HCT116 (cell line): ENCODE measurements around the gene SEC22A. TPM values are rescaled to one million over a fixed set of nuclear protein-coding genes. Genes with fewer than 3 reads are reported as not detected.

ENCODE experiments used
- ATAC-seq: fragments of 200-7000 bp; cut with Tn5 transposase; 2 replicates; pipeline ENCODE4 v1.9.1; 2020; ENCODE audit warnings: mild to moderate bottlenecking, moderate library complexity
- BruUV-seq: library from RNA; stranded (reverse); fragments of 400-500 nt; replicated peaks from 2 replicates; lab custom pipeline; 2021; lab: Mats Ljungman, UMichigan
- CTCF ChIA-PET: fragments of 300-600 bp; sonication (Branson Sonifier 250); formaldehyde crosslinking; loops from one replicate; lab custom pipeline; 2021; ENCODE audit warnings: antibody characterized with exemption; lab: Charles Lee
- POLR2A ChIA-PET: fragments of 300-600, 350-600 bp; sonication (Branson Sonifier 250); formaldehyde crosslinking; loops from one replicate; lab custom pipeline; 2021; ENCODE audit warnings: antibody characterized with exemption; lab: Charles Lee
- RAD21 ChIA-PET, 2 experiments: fragments of 300-600 bp; sonication (Branson Sonifier 250); formaldehyde crosslinking; loops; one replicate each; lab custom pipeline; 2023; ENCODE audit warnings: low total read pairs in 2 of 2; ENCODE audit not compliant: uncharacterized antibody in 2 of 2, unreplicated experiment in 2 of 2, low non-redundant PET in 1 of 2; lab: Charles Lee
- DNase-seq: peaks from one replicate; pipeline ENCODE4 v3.0.0-alpha.2; 2010; ENCODE audit warnings: low read depth, low spot score
- H2AFZ ChIP-seq: fragments of 200-600 bp; shearing (Covaris generic), sonication (generic); 2 replicates; pipeline ENCODE4 v1.6.1; 2017; ENCODE audit warnings: low read depth, mixed run types, mixed read lengths, antibody characterized with exemption, low read length; ENCODE audit not compliant: poor library complexity, severe bottlenecking
- H3K27ac ChIP-seq: 2 replicates; pipeline ENCODE4 v1.5.1; 2012; ENCODE audit warnings: low read depth, low read length
- H3K27me3 ChIP-seq: fragments of 200-600 bp; sonication (generic); 2 replicates; pipeline ENCODE4 v1.6.1; 2016; ENCODE audit warnings: mixed run types, low read length, mixed read lengths; ENCODE audit not compliant: insufficient read depth
- H3K36me3 ChIP-seq, 2 experiments: fragments of 200-500 bp in 1 of 2; fragments of 200-600 bp in 1 of 2; sonication (Bioruptor generic) in 1 of 2; sonication (generic) in 1 of 2; 2 replicates each; pipeline versions ENCODE4 v1.5.1 to v1.6.1; 2014 to 2016; ENCODE audit warnings: low read length in 2 of 2, inconsistent platforms in 1 of 2, mixed read lengths in 1 of 2, mixed run types in 1 of 2; ENCODE audit not compliant: insufficient read depth in 2 of 2, control insufficient read depth in 1 of 2
- H3K4me1 ChIP-seq, 2 experiments: fragments of 200-600 bp in 1 of 2; sonication (generic) in 1 of 2; 2 replicates each; pipeline versions ENCODE4 v1.5.1 to v1.6.1; 2012 to 2017; ENCODE audit warnings: low read length in 2 of 2, inconsistent platforms in 1 of 2, mild to moderate bottlenecking in 1 of 2, mixed read lengths in 1 of 2, mixed run types in 1 of 2, moderate library complexity in 1 of 2; ENCODE audit not compliant: insufficient read depth in 2 of 2, control insufficient read depth in 1 of 2
- H3K4me2 ChIP-seq: fragments of 200-600 bp; sonication (generic); 2 replicates; pipeline ENCODE4 v1.6.1; 2017; ENCODE audit warnings: mixed run types, low read length, mixed read lengths
- H3K4me3 ChIP-seq, 2 experiments: fragments of 200-600 bp in 1 of 2; sonication (generic) in 1 of 2; replicated peaks in 1 of 2; 2 replicates each; pipeline ENCODE4 v1.5.1; 2011 to 2016; ENCODE audit warnings: low read length in 2 of 2, control low read depth in 1 of 2, low read depth in 1 of 2, mild to moderate bottlenecking in 1 of 2, mixed read lengths in 1 of 2, mixed run types in 1 of 2
- H3K79me2 ChIP-seq: fragments of 200-600 bp; sonication (generic); 2 replicates; pipeline ENCODE4 v1.6.1; 2017; ENCODE audit warnings: mild to moderate bottlenecking, mixed run types, low read length, moderate library complexity, mixed read lengths; ENCODE audit not compliant: insufficient read depth
- H3K9ac ChIP-seq: fragments of 200-600 bp; sonication (generic); 2 replicates; pipeline ENCODE4 v1.6.1; 2016; ENCODE audit warnings: low read length, mixed read lengths
- H3K9me2 ChIP-seq: fragments of 200-600 bp; sonication (generic), shearing (Covaris generic); 2 replicates; pipeline ENCODE4 v1.6.1; 2017; ENCODE audit warnings: mixed run types, mild to moderate bottlenecking, moderate library complexity; ENCODE audit not compliant: insufficient read depth
- H3K9me3 ChIP-seq, 2 experiments: fragments of 200-500 bp in 1 of 2; fragments of 200-600 bp in 1 of 2; sonication (Bioruptor generic) in 1 of 2; sonication (generic) in 1 of 2; 2 replicates each; pipeline ENCODE4 v1.6.1; 2014 to 2017; ENCODE audit warnings: low read length in 2 of 2, mixed read lengths in 2 of 2, inconsistent platforms in 1 of 2, low read depth in 1 of 2, mild to moderate bottlenecking in 1 of 2, mixed run types in 1 of 2, moderate library complexity in 1 of 2; ENCODE audit not compliant: control insufficient read depth in 1 of 2, insufficient read depth in 1 of 2
- H4K20me1 ChIP-seq: fragments of 200-600 bp; sonication (generic), shearing (Covaris generic); 2 replicates; pipeline ENCODE4 v1.6.1; 2017; ENCODE audit warnings: mixed run types, mild to moderate bottlenecking, moderate library complexity; ENCODE audit not compliant: insufficient read depth
- CBX3 ChIP-seq: IDR thresholded peaks from 2 replicates; pipeline ENCODE4 v1.6.1; 2012; ENCODE audit warnings: low read depth
- EZH2 ChIP-seq: fragments of 200-600 bp; sonication (generic); IDR thresholded peaks from 2 replicates; pipeline ENCODE4 v1.6.1; 2017; ENCODE audit warnings: antibody characterized with exemption, mixed run types
- FOSL1 ChIP-seq: IDR thresholded peaks from 2 replicates; pipeline ENCODE4 v1.6.1; 2012; ENCODE audit warnings: low read depth
- RAD21 ChIP-seq: IDR thresholded peaks from 2 replicates; pipeline ENCODE4 v1.6.1; 2012; ENCODE audit warnings: low read depth, mild to moderate bottlenecking
- SIN3A ChIP-seq: IDR thresholded peaks from 2 replicates; pipeline ENCODE4 v1.6.1; 2012; ENCODE audit warnings: low read depth
- SP1 ChIP-seq: IDR thresholded peaks from 2 replicates; pipeline ENCODE4 v1.6.1; 2012; ENCODE audit warnings: low read depth
- SRF ChIP-seq: IDR thresholded peaks from 2 replicates; pipeline ENCODE4 v1.6.1; 2012; ENCODE audit warnings: low read depth
- TCF7L2 ChIP-seq: IDR thresholded peaks from 2 replicates; pipeline ENCODE4 v1.7.0; 2011; ENCODE audit warnings: borderline replicate concordance, inconsistent platforms; ENCODE audit not compliant: insufficient read depth, insufficient read length; ENCODE audit errors: extremely low read depth
- intact Hi-C: fragments of 100-400 bp; cut with micrococcal nuclease; formaldehyde crosslinking; loops from 2 replicates; pipeline ENCODE4 v1.10.0; 2022
- total RNA-seq: library from RNA; stranded (reverse); gene quantifications from one replicate; pipeline ENCODE4 v1.2.1, GENCODE V29; 2021; ENCODE audit not compliant: unreplicated experiment
- TF ChIP-seq, protein P1 (sequence below): IDR thresholded peaks from 2 replicates; pipeline ENCODE4 v1.6.1; 2012
- TF ChIP-seq, protein P2 (sequence below): IDR thresholded peaks from 2 replicates; pipeline ENCODE4 v1.6.1; 2011; ENCODE audit warnings: mild to moderate bottlenecking, low read length, moderate library complexity; ENCODE audit not compliant: insufficient replicate concordance; ENCODE audit errors: extremely low read depth

Gene SEC22A
- total RNA-seq, 1 experiment from 2014 or later, result 10.6 TPM

DNA sequence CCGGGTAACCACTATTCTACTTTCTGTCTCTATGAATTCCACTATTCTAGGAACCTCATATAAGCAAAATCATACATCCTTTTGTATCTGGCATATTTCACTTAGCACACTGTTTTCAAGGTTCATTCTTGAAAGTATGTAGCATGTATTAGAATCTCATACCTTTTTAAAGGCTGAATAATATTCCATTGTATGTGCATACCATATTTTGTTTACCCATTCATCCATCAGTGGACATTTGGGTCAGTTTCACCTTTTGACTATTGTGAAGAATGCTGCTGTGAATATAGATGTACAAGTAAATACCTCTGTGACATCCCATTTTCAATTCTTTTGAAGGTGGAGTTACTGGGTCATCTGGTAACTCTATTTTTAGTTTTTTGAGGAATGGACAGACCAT, 36.6 kb upstream of the SEC22A start:
- no peak for DNase-seq
- POLR2A ChIA-PET, result no interaction called here
- Histone ChIP-seq H2AFZ (no peak overlapping the region), H3K4me1 (no peaks in the 10 kb centered on the region), H3K4me2 (no peak overlapping the region), H3K4me3 (no peak overlapping the region), H3K9ac (no peak overlapping the region), H3K9me3 (no peaks in the 10 kb centered on the region), H3K27ac (no peak overlapping the region), H3K27me3 (no peaks in the 10 kb centered on the region), H4K20me1 (no peaks in the 10 kb centered on the region; the same call in none of the 2 replicates), H3K9me2 (no peaks in the 10 kb centered on the region), H3K79me2 (no peaks in the 10 kb centered on the region), H3K36me3 (peaks cover 13 to 41% of the 10 kb centered on the region in 2 experiments; a peak in 3 of 4 replicates)
- CTCF ChIA-PET, result no interaction called here
- ATAC-seq, result no peak
- TF ChIP-seq CBX3, result no peak
- no peak for TF ChIP-seq TCF7L2
- no peak for TF ChIP-seq SRF
- no TSS peak for BruUV-seq
- intact Hi-C loops, result no loop called here
- RAD21 ChIA-PET, result no interaction called here

DNA sequence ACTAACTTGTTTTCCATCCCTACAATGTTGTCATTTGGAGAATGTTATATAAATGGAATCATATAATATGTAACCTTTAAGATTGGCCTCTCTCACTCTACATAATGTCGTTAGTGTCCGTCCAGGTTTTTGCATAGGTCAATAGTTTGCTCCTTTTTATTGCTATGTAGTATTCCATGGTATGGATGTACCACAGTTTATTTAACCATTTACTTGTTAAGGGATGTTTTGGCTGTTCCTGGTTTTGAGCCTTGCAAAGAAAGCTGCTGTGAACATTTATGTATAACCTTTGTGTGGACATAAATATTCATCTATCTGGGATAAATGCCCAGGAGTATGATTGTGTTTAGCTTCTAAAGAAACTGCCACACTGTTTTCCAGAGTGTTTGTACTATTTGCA, 34.1 kb upstream of the SEC22A start:
- BruUV-seq, result no TSS peak
- Histone ChIP-seq H3K27me3 (no peaks in the 10 kb centered on the region), H3K4me1 (no peaks in the 10 kb centered on the region), H3K4me2 (no peak overlapping the region), H3K4me3 (no peak overlapping the region), H3K9me2 (no peaks in the 10 kb centered on the region), H3K9ac (no peak overlapping the region), H3K27ac (no peak overlapping the region), H3K79me2 (no peaks in the 10 kb centered on the region), H2AFZ (no peak overlapping the region), H3K9me3 (no peaks in the 10 kb centered on the region), H3K36me3 (peaks cover 6 to 25% of the 10 kb centered on the region in 2 experiments; a peak in 3 of 4 replicates), H4K20me1 (no peaks in the 10 kb centered on the region; the same call in 1 of the 2 replicates)
- no peak for DNase-seq
- intact Hi-C loops, result no loop called here
- POLR2A ChIA-PET, result no interaction called here
- CTCF ChIA-PET, result no interaction called here
- RAD21 ChIA-PET, result no interaction called here
- no peak for ATAC-seq
- TF ChIP-seq SIN3A (no peak), RAD21 (no peak), SP1 (no peak), SRF (no peak), FOSL1 (no peak), EZH2 (no peak), CBX3 (no peak)
- TF ChIP-seq, protein P1, sequence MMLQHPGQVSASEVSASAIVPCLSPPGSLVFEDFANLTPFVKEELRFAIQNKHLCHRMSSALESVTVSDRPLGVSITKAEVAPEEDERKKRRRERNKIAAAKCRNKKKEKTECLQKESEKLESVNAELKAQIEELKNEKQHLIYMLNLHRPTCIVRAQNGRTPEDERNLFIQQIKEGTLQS, result no peak
- TF ChIP-seq, protein P2, sequence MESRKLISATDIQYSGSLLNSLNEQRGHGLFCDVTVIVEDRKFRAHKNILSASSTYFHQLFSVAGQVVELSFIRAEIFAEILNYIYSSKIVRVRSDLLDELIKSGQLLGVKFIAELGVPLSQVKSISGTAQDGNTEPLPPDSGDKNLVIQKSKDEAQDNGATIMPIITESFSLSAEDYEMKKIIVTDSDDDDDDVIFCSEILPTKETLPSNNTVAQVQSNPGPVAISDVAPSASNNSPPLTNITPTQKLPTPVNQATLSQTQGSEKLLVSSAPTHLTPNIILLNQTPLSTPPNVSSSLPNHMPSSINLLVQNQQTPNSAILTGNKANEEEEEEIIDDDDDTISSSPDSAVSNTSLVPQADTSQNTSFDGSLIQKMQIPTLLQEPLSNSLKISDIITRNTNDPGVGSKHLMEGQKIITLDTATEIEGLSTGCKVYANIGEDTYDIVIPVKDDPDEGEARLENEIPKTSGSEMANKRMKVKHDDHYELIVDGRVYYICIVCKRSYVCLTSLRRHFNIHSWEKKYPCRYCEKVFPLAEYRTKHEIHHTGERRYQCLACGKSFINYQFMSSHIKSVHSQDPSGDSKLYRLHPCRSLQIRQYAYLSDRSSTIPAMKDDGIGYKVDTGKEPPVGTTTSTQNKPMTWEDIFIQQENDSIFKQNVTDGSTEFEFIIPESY, result no peak
